ENCODE data around the gene EMC6.

EMC6 gene

DNA sequence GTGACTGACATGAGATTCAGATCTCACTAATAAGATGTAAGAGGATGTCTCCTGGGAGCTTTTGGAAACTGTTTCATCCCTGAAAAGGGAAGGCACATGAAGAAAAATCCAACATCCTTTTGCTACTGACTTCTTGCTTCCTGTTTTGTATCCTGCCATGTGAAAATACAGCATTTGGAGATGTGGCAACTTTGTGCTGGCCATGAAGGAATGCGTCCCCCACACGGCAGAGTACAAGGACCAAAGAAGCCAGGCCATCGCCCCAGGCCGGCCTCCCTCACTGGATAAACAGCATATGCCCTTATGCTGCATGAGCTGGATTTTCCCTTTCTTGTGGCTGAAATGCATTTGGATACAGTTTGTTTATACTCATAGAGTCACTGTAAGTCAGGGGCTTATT, 49.6 kb downstream of the EMC6 start:
- no peak for DNase-seq

DNA sequence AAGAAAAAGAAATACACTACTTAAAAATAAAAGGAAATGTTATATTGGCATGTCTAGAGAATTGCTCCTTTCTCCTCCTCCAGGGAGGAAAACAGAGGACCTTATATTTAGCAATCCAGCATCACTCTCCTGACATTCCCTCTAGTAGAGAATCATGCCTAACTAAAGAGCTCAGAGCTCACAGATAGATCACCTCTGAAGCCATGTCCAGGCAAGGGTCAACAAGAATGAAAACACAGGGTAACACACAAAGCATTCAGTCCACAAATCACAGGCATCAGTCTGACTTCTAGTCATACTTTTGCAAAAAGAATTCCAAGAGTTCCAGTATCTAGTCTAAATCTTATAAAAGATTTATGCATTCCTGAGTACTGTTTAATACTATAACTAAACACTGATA, 50.7 kb downstream of the EMC6 start:
- DNase-seq: no peak

All from activated CD4-positive, alpha-beta T cell treated with anti-CD3 and anti-CD28 coated beads for 1 hour (primary cell).